Neural cell (in vitro differentiated cells): Measurements from ENCODE around the gene FBXL5. TPM values are rescaled to one million over a fixed set of nuclear protein-coding genes. Genes with fewer than 3 reads are reported as not detected.

Experiments
- H2AFZ ChIP-seq: fragments of 200-600, 300-800 bp; sonication (generic), shearing (Covaris generic); 2 replicates; pipeline ENCODE4 v1.6.0; 2014; ENCODE audit warnings: low read depth, mild to moderate bottlenecking, antibody characterized with exemption, low read length, moderate library complexity
- H3F3A ChIP-seq: fragments of 200-600 bp; shearing (Covaris generic); 2 replicates; pipeline ENCODE4 v1.6.1; 2016; ENCODE audit warnings: mild to moderate bottlenecking, moderate library complexity, mixed read lengths, antibody characterized with exemption, low read length; ENCODE audit not compliant: insufficient read depth, poor library complexity, severe bottlenecking
- H3K27ac ChIP-seq: fragments of 200-600, 300-800 bp; sonication (generic), shearing (Covaris generic); 2 replicates; pipeline ENCODE4 v1.5.1; 2014; ENCODE audit warnings: mild to moderate bottlenecking, low read length, moderate library complexity
- H3K27me3 ChIP-seq: fragments of 300-800, 200-600 bp; sonication (generic), shearing (Covaris generic); 2 replicates; pipeline ENCODE4 v1.6.0; 2014; ENCODE audit warnings: mild to moderate bottlenecking, low read depth, low read length, moderate library complexity; ENCODE audit not compliant: insufficient read depth
- H3K36me3 ChIP-seq: fragments of 300-800, 200-600 bp; sonication (generic), shearing (Covaris generic); 2 replicates; pipeline ENCODE4 v1.5.1; 2014; ENCODE audit warnings: mild to moderate bottlenecking, antibody characterized with exemption, low read length, moderate library complexity; ENCODE audit not compliant: insufficient read depth
- H3K4me2 ChIP-seq: fragments of 300-800, 200-600 bp; sonication (generic), shearing (Covaris generic); 2 replicates; pipeline ENCODE4 v1.6.0; 2014; ENCODE audit warnings: mild to moderate bottlenecking, low read length
- H3K4me3 ChIP-seq: fragments of 300-800, 200-600 bp; sonication (generic), shearing (Covaris generic); 2 replicates; pipeline ENCODE4 v1.5.1; 2014; ENCODE audit warnings: mild to moderate bottlenecking, low read length, moderate library complexity
- H3K79me2 ChIP-seq: fragments of 200-600 bp; shearing (Covaris generic); replicated peaks from 2 replicates; pipeline ENCODE4 v1.6.0; 2014; ENCODE audit warnings: mild to moderate bottlenecking, low read length, moderate library complexity; ENCODE audit not compliant: insufficient read depth
- H3K9ac ChIP-seq: fragments of 300-800, 200-600 bp; sonication (generic), shearing (Covaris generic); 2 replicates; pipeline ENCODE4 v1.6.1; 2016; ENCODE audit warnings: mild to moderate bottlenecking, low read length, mixed read lengths
- H3K9me2 ChIP-seq: fragments of 200-600 bp; shearing (Covaris generic); 2 replicates; pipeline ENCODE4 v1.6.1; 2016; ENCODE audit warnings: mild to moderate bottlenecking, low read length, mixed read lengths; ENCODE audit not compliant: insufficient read depth
- H3K9me3 ChIP-seq: fragments of 200-600, 300-800 bp; sonication (generic), shearing (Covaris generic); 2 replicates; pipeline ENCODE4 v1.6.1; 2016; ENCODE audit warnings: mild to moderate bottlenecking, mixed run types, low read length, moderate library complexity, mixed read lengths
- H4K20me1 ChIP-seq: fragments of 200-600 bp; shearing (Covaris generic); 2 replicates; pipeline ENCODE4 v1.6.1; 2016; ENCODE audit warnings: mild to moderate bottlenecking, mixed run types; ENCODE audit not compliant: insufficient read depth
- CTCF ChIP-seq: fragments of 450-650 bp; IDR thresholded peaks from 2 replicates; pipeline ENCODE4 v1.5.1; 2014; ENCODE audit warnings: antibody characterized with exemption, mild to moderate bottlenecking, moderate library complexity; ENCODE audit not compliant: poor library complexity, severe bottlenecking
- EP300 ChIP-seq: fragments of 450-650 bp; conservative IDR thresholded peaks from 2 replicates; pipeline ENCODE4 v1.6.1; 2014; ENCODE audit warnings: antibody characterized with exemption, mild to moderate bottlenecking, moderate library complexity; ENCODE audit not compliant: poor library complexity, severe bottlenecking
- EZH2 ChIP-seq: fragments of 200-600, 300-800 bp; shearing (Covaris generic), sonication (generic); IDR thresholded peaks from 2 replicates; pipeline ENCODE4 v1.6.1; 2014; ENCODE audit warnings: antibody characterized with exemption, low read length, borderline replicate concordance, mild to moderate bottlenecking; ENCODE audit not compliant: insufficient read depth, poor library complexity, severe bottlenecking
- MXI1 ChIP-seq: fragments of 450-650 bp; conservative IDR thresholded peaks from 2 replicates; pipeline ENCODE4 v1.6.1; 2014; ENCODE audit warnings: antibody characterized with exemption, mild to moderate bottlenecking; ENCODE audit not compliant: poor library complexity, severe bottlenecking
- POLR2AphosphoS5 ChIP-seq: IDR thresholded peaks from 2 replicates; pipeline ENCODE4 v1.6.1; 2012
- RAD21 ChIP-seq: fragments of 450-650 bp; conservative IDR thresholded peaks from 2 replicates; pipeline ENCODE4 v1.6.1; 2014; ENCODE audit warnings: antibody characterized with exemption, mild to moderate bottlenecking, moderate library complexity
- REST ChIP-seq: IDR thresholded peaks from 2 replicates; pipeline ENCODE4 v1.6.1; 2012; ENCODE audit warnings: borderline replicate concordance
- SMC3 ChIP-seq: fragments of 450-650 bp; conservative IDR thresholded peaks from 2 replicates; pipeline ENCODE4 v1.6.1; 2014; ENCODE audit warnings: antibody characterized with exemption, mild to moderate bottlenecking, moderate library complexity; ENCODE audit not compliant: poor library complexity
- TAF1 ChIP-seq: IDR thresholded peaks from 2 replicates; pipeline ENCODE4 v1.6.1; 2012; ENCODE audit warnings: low read depth
- polyA plus RNA-seq: library from polyadenylated mRNA; depleted of rRNA; stranded (reverse); fragments of >200 nt; gene quantifications from 2 replicates; pipeline ENCODE4 v1.2.3, GENCODE V29; 2014

FBXL5 gene
- polyA plus RNA-seq, 1 donor from 2014 or later, result 70.6 TPM

GRCh38 chr4:15605537-15605936 is 49.6 kb downstream of the FBXL5 start:
- Histone ChIP-seq H2AFZ (no peak overlapping the region), H3K36me3 (peaks cover 7% of the 10 kb centered on the region), H4K20me1 (no peaks in the 10 kb centered on the region), H3K4me3 (no peak overlapping the region), H3K27me3 (no peaks in the 10 kb centered on the region), H3K27ac (no peak overlapping the region), H3F3A (no peaks in the 10 kb centered on the region), H3K4me2 (no peak overlapping the region), H3K79me2 (peaks cover 6% of the 10 kb centered on the region), H3K9me3 (no peaks in the 10 kb centered on the region), H3K9me2 (no peaks in the 10 kb centered on the region), H3K9ac (no peak overlapping the region)
- TF ChIP-seq EP300, result no peak
- no peak for TF ChIP-seq POLR2AphosphoS5
- no peak for TF ChIP-seq MXI1
- TF ChIP-seq CTCF, result no peak
- no peak for TF ChIP-seq EZH2
- no peak for TF ChIP-seq SMC3
- no peak for TF ChIP-seq TAF1
- TF ChIP-seq REST, result no peak
- no peak for TF ChIP-seq RAD21

- Histone ChIP-seq H4K20me1 (no peaks in the 10 kb centered on the region), H3K4me2 (no peak overlapping the region), H3K79me2 (no peaks in the 10 kb centered on the region), H3K27ac (no peak overlapping the region), H3K9me2 (no peaks in the 10 kb centered on the region), H3K36me3 (peaks cover 7% of the 10 kb centered on the region), H3F3A (no peaks in the 10 kb centered on the region), H3K9me3 (no peaks in the 10 kb centered on the region), H2AFZ (no peak overlapping the region), H3K4me3 (no peak overlapping the region), H3K9ac (no peak overlapping the region), H3K27me3 (no peaks in the 10 kb centered on the region)
- TF ChIP-seq MXI1 (no peak), POLR2AphosphoS5 (no peak), EP300 (no peak), EZH2 (no peak), TAF1 (no peak), RAD21 (no peak), SMC3 (no peak), CTCF (no peak), REST (no peak)
Observed at GRCh38 chr4:15601862-15602261, 53.3 kb downstream of the FBXL5 start.
